Spleen (tissue), 7 donors: ENCODE data around the gene TAF13.

ENCODE experiments used
- CTCF ChIP-seq, 11 experiments: fragments of 200-600 bp in 7 of 11; fragments of 450-650 bp in 4 of 11; sonication (generic) in 4 of 11; IDR thresholded peaks in 8 of 11; conservative IDR thresholded peaks in 3 of 11; 1 replicate in 7 of 11; 2 replicates in 4 of 11; pipeline versions ENCODE4 v1.4.0 to v1.8.0; 2016 to 2021; ENCODE audit warnings: antibody characterized with exemption in 11 of 11, inconsistent platforms in 4 of 11, mild to moderate bottlenecking in 1 of 11
- POLR2A ChIP-seq, 3 donors: fragments of 450-650 bp; IDR thresholded peaks; one replicate each; pipeline ENCODE4 v1.5.1; 2017; ENCODE audit warnings: antibody characterized with exemption in 3 of 3, mild to moderate bottlenecking in 1 of 3
- donor health status: DM: no; HTN: no; CAD: no; lungs with moderate emphysema.
- donor health status: DM: no; HTN: no; CAD: no.
- donor health status: DM: no; HTN: no; CAD: no.

- TF ChIP-seq POLR2A (IDR thresholded peaks at IDR 0.05): no peak
- TF ChIP-seq CTCF (IDR thresholded peaks at IDR 0.05 in 8 of 11, conservative IDR thresholded peaks at IDR 0.05 in 3 of 11): no peak
Observed at GRCh38 chr1:109109906-109110305, 34.1 kb upstream of the TAF13 start.
